Stimulated activated naive B cell treated with anti-CD40 and anti-IgM and Interleukin-4, amounts not matched to agents 10 μg/mL and 1 μg/mL and 100 μg/mL, for 72 hours (primary cell): ENCODE data around the gene PPP1CB.
"Not testable (repeated sequence)": the region's sequence is repeated elsewhere in the genome, so short reads cannot be mapped to it uniquely, and the experiment has no call there.

ENCODE experiments used
- ATAC-seq, 2 donors: fragments of 150-1000 bp; cut with Tn5 transposase; replicated peaks; 2 replicates each; pipeline ENCODE4 v1.10.0; 2021; ENCODE audit warnings: moderate library complexity in 1 of 2
- DNase-seq: peaks from one replicate; pipeline ENCODE4 v3.0.0; 2021
- H3K27ac Mint-ChIP-seq: one replicate; pipeline ENCODE4 v1.8.0; 2022; ENCODE audit warnings: mild to moderate bottlenecking, mixed read lengths
- H3K27me3 Mint-ChIP-seq, 2 donors: one replicate each; pipeline ENCODE4 v1.8.0; 2022; ENCODE audit warnings: mixed read lengths in 2 of 2
- H3K36me3 Mint-ChIP-seq, 2 donors: one replicate each; pipeline ENCODE4 v1.8.0; 2022; ENCODE audit warnings: mixed read lengths in 2 of 2, mild to moderate bottlenecking in 1 of 2
- H3K4me1 Mint-ChIP-seq, 2 donors: one replicate each; pipeline ENCODE4 v1.8.0; 2022; ENCODE audit warnings: mixed read lengths in 2 of 2, mild to moderate bottlenecking in 1 of 2
- H3K4me3 Mint-ChIP-seq, 2 donors: one replicate each; pipeline ENCODE4 v1.8.0; 2022; ENCODE audit warnings: mild to moderate bottlenecking in 2 of 2, mixed read lengths in 2 of 2, moderate library complexity in 1 of 2
- H3K9me3 Mint-ChIP-seq, 2 donors: one replicate each; pipeline ENCODE4 v1.8.0; 2022; ENCODE audit warnings: mixed read lengths in 2 of 2, mild to moderate bottlenecking in 1 of 2

Gene PPP1CB

GRCh38 chr2:28725021-28725711, 26.5 kb upstream of the PPP1CB start:
- H3K4me3 Mint-ChIP-seq, result no peak overlapping the region

GRCh38 chr2:28726177-28726576, 25.5 kb upstream of the PPP1CB start:
- Mint-ChIP-seq H3K9me3 (no peaks in the 10 kb centered on the region), H3K4me1 (peaks cover 4 to 15% of the 10 kb centered on the region in 2 donors), H3K4me3 (no peak overlapping the region), H3K27ac (peak overlapping the region; percentile 14), H3K36me3 (no peaks in the 10 kb centered on the region), H3K27me3 (no peaks in the 10 kb centered on the region)
- no peak for DNase-seq
- ATAC-seq, result no peak

More at GRCh38 chr2:28725021-28725711, 26.5 kb upstream of the PPP1CB start:
- no peaks in the 10 kb centered on the region for H3K27me3 Mint-ChIP-seq
- no peak overlapping the region for H3K27ac Mint-ChIP-seq
- no peaks in the 10 kb centered on the region for H3K36me3 Mint-ChIP-seq
- ATAC-seq (no peak), DNase-seq (no peak)
- H3K4me1 Mint-ChIP-seq, result peaks cover 1 to 6% of the 10 kb centered on the region in 2 donors
- H3K9me3 Mint-ChIP-seq, result no peaks in the 10 kb centered on the region

GRCh38 chr2:28729698-28730097, 21.9 kb upstream of the PPP1CB start:
- no peaks in the 10 kb centered on the region for H3K27me3 Mint-ChIP-seq
- no peaks in the 10 kb centered on the region for H3K36me3 Mint-ChIP-seq
- no peak overlapping the region for H3K4me3 Mint-ChIP-seq
- DNase-seq (no peak), ATAC-seq (no peak)
- no peaks in the 10 kb centered on the region for H3K9me3 Mint-ChIP-seq
- no peak overlapping the region for H3K27ac Mint-ChIP-seq
- peaks cover 4 to 12% of the 10 kb centered on the region in 2 donors for H3K4me1 Mint-ChIP-seq

- DNase-seq (no peak), ATAC-seq (peak; percentile 46 to 50)
- Mint-ChIP-seq H3K9me3 (no peaks in the 10 kb centered on the region), H3K4me1 (peaks cover 4 to 12% of the 10 kb centered on the region in 2 donors), H3K27me3 (no peaks in the 10 kb centered on the region), H3K4me3 (no peak overlapping the region), H3K36me3 (no peaks in the 10 kb centered on the region), H3K27ac (no peak overlapping the region)
Measured at GRCh38 chr2:28730641-28731146, 20.9 kb upstream of the PPP1CB start.

- no peak for DNase-seq
- no peak for ATAC-seq
- Mint-ChIP-seq H3K4me1 (peaks cover 0 to 8% of the 10 kb centered on the region in 2 donors), H3K9me3 (peaks cover 0 to 8% of the 10 kb centered on the region in 2 donors), H3K27me3 (peaks cover 3 to 15% of the 10 kb centered on the region in 2 donors), H3K27ac (no peak overlapping the region), H3K4me3 (no peak overlapping the region), H3K36me3 (peaks cover 10 to 13% of the 10 kb centered on the region in 2 donors)
Measured at GRCh38 chr2:28735511-28735910, 16.1 kb upstream of the PPP1CB start.

- Mint-ChIP-seq H3K27me3 (peaks cover 3 to 18% of the 10 kb centered on the region in 2 donors), H3K4me3 (no peak overlapping the region), H3K4me1 (peaks cover 0 to 4% of the 10 kb centered on the region in 2 donors), H3K36me3 (peaks cover 10 to 14% of the 10 kb centered on the region in 2 donors), H3K27ac (no peak overlapping the region), H3K9me3 (peaks cover 0 to 9% of the 10 kb centered on the region in 2 donors)
- no peak for ATAC-seq
- DNase-seq, result no peak
Measured at GRCh38 chr2:28736034-28736433, 15.6 kb upstream of the PPP1CB start.

- Mint-ChIP-seq H3K9me3 (peaks cover 0 to 10% of the 10 kb centered on the region in 2 donors), H3K36me3 (peaks cover 10 to 14% of the 10 kb centered on the region in 2 donors), H3K4me1 (no peaks in the 10 kb centered on the region), H3K27ac (no peak overlapping the region), H3K27me3 (peaks cover 3 to 18% of the 10 kb centered on the region in 2 donors), H3K4me3 (no peak overlapping the region)
- ATAC-seq, result no peak
- no peak for DNase-seq
Measured at GRCh38 chr2:28737655-28738054, 14.0 kb upstream of the PPP1CB start.

- not testable (repeated sequence) for H3K4me1 Mint-ChIP-seq, H3K4me3 Mint-ChIP-seq, ATAC-seq, H3K9me3 Mint-ChIP-seq, DNase-seq, H3K27ac Mint-ChIP-seq
- peaks cover 3 to 18% of the 10 kb centered on the region in 2 donors for H3K27me3 Mint-ChIP-seq
- H3K36me3 Mint-ChIP-seq, result peaks cover 9 to 12% of the 10 kb centered on the region in 2 donors
Measured at GRCh38 chr2:28742619-28743018, 9.0 kb upstream of the PPP1CB start.

- Mint-ChIP-seq H3K4me1 (peaks cover 12% of the 10 kb centered on the region in 2 donors), H3K27ac (no peak overlapping the region), H3K4me3 (no peak overlapping the region), H3K27me3 (peaks cover 0 to 6% of the 10 kb centered on the region in 2 donors), H3K36me3 (peaks cover 0 to 4% of the 10 kb centered on the region in 2 donors), H3K9me3 (peaks cover 0 to 2% of the 10 kb centered on the region in 2 donors)
- DNase-seq, result no peak
- no peak for ATAC-seq
Measured at GRCh38 chr2:28745225-28745624, 6.4 kb upstream of the PPP1CB start.

- no peaks in the 10 kb centered on the region for H3K36me3 Mint-ChIP-seq
- no peak overlapping the region for H3K27ac Mint-ChIP-seq
- no peaks in the 10 kb centered on the region for H3K27me3 Mint-ChIP-seq
- H3K9me3 Mint-ChIP-seq, result peaks cover 0 to 2% of the 10 kb centered on the region in 2 donors
- no peak for DNase-seq
- H3K4me3 Mint-ChIP-seq, result no peak overlapping the region
- ATAC-seq, result no peak
- peaks cover 18% of the 10 kb centered on the region in 2 donors for H3K4me1 Mint-ChIP-seq
Measured at GRCh38 chr2:28745876-28746275, 5.8 kb upstream of the PPP1CB start.

GRCh38 chr2:28746429-28747111, 5.1 kb upstream of the PPP1CB start:
- Mint-ChIP-seq H3K9me3 (no peaks in the 10 kb centered on the region), H3K4me1 (peaks cover 18 to 20% of the 10 kb centered on the region in 2 donors), H3K4me3 (no peak overlapping the region), H3K27me3 (no peaks in the 10 kb centered on the region), H3K27ac (no peak overlapping the region), H3K36me3 (no peaks in the 10 kb centered on the region)
- ATAC-seq, result no peak
- no peak for DNase-seq

GRCh38 chr2:28747714-28748113, 3.9 kb upstream of the PPP1CB start:
- ATAC-seq (no peak), DNase-seq (no peak)
- H3K36me3 Mint-ChIP-seq, result peaks cover 0 to 4% of the 10 kb centered on the region in 2 donors
- no peak overlapping the region for H3K4me3 Mint-ChIP-seq
- no peaks in the 10 kb centered on the region for H3K27me3 Mint-ChIP-seq
- H3K4me1 Mint-ChIP-seq, result peaks cover 18 to 21% of the 10 kb centered on the region in 2 donors
- peak overlapping the region; percentile 82 for H3K27ac Mint-ChIP-seq
- H3K9me3 Mint-ChIP-seq, result no peaks in the 10 kb centered on the region

- DNase-seq (no peak), ATAC-seq (no peak)
- H3K4me3 Mint-ChIP-seq, result no peak overlapping the region
- H3K36me3 Mint-ChIP-seq, result peaks cover 0 to 4% of the 10 kb centered on the region in 2 donors
- H3K27me3 Mint-ChIP-seq, result no peaks in the 10 kb centered on the region
- no peaks in the 10 kb centered on the region for H3K9me3 Mint-ChIP-seq
- peaks cover 18 to 25% of the 10 kb centered on the region in 2 donors for H3K4me1 Mint-ChIP-seq
- peak overlapping the region; percentile 82 for H3K27ac Mint-ChIP-seq
Measured at GRCh38 chr2:28748176-28748575, 3.5 kb upstream of the PPP1CB start.

- Mint-ChIP-seq H3K4me1 (peaks cover 18 to 30% of the 10 kb centered on the region in 2 donors), H3K27ac (no peak overlapping the region), H3K36me3 (peaks cover 0 to 4% of the 10 kb centered on the region in 2 donors), H3K27me3 (no peaks in the 10 kb centered on the region), H3K4me3 (no peak overlapping the region), H3K9me3 (no peaks in the 10 kb centered on the region)
- no peak for ATAC-seq
- DNase-seq, result no peak
Measured at GRCh38 chr2:28748941-28749340, 2.7 kb upstream of the PPP1CB start.

GRCh38 chr2:28749526-28749925, 2.1 kb upstream of the PPP1CB start:
- no peaks in the 10 kb centered on the region for H3K9me3 Mint-ChIP-seq
- H3K4me3 Mint-ChIP-seq, result no peak overlapping the region
- peak overlapping the region; percentile 63 for H3K27ac Mint-ChIP-seq
- ATAC-seq, result no peak
- DNase-seq, result no peak
- peaks cover 20 to 34% of the 10 kb centered on the region in 2 donors for H3K4me1 Mint-ChIP-seq
- H3K36me3 Mint-ChIP-seq, result peaks cover 0 to 4% of the 10 kb centered on the region in 2 donors
- no peaks in the 10 kb centered on the region for H3K27me3 Mint-ChIP-seq
